ENCODE measurements around the gene CYP4F3. TPM values are rescaled to one million over a fixed set of nuclear protein-coding genes. Genes with fewer than 3 reads are reported as not detected.

Gene CYP4F3
- total and polyA plus RNA-seq, 2 of the 13 experiments (the other 11 are each of a cell fraction or from before 2014, with no cell fraction given), result 17.8 to 22.8 TPM

GRCh38 chr19:15702534-15702930, 61.8 kb downstream of the CYP4F3 start (continued):
- TF ChIP-seq ZHX1 (CRISPR knock-in tag; IDR thresholded peaks at IDR 0.05; ENCODE audit: low read depth) (no peak), KDM2A (CRISPR knock-in tag; IDR thresholded peaks at IDR 0.05; ENCODE audit: borderline replicate concordance, low read depth) (no peak), ZBTB20 (CRISPR knock-in tag; IDR thresholded peaks at IDR 0.05; ENCODE audit: borderline replicate concordance, low read depth) (no peak), KAT7 (CRISPR knock-in tag; IDR thresholded peaks at IDR 0.05; ENCODE audit: borderline replicate concordance) (no peak), CBX1 (IDR thresholded peaks at IDR 0.05; ENCODE audit: low read depth) (no peak), ZNF790 (CRISPR knock-in tag; IDR thresholded peaks at IDR 0.05; ENCODE audit: borderline replicate concordance) (no peak), ZNF430 (CRISPR knock-in tag; IDR thresholded peaks at IDR 0.05) (no peak), ZNF816 (CRISPR knock-in tag; IDR thresholded peaks at IDR 0.05; ENCODE audit: borderline replicate concordance) (no peak), MIER3 (CRISPR knock-in tag; IDR thresholded peaks at IDR 0.05; ENCODE audit: borderline replicate concordance) (no peak), SAP130 (CRISPR knock-in tag; IDR thresholded peaks at IDR 0.05; ENCODE audit: low read depth) (peak; percentile 31; the same call in 1 of the 2 replicates), PREB (CRISPR knock-in tag; IDR thresholded peaks at IDR 0.05) (no peak), DRAP1 (CRISPR knock-in tag; IDR thresholded peaks at IDR 0.05) (no peak), RORA (CRISPR knock-in tag; IDR thresholded peaks at IDR 0.05) (no peak), CEBPG (CRISPR knock-in tag; IDR thresholded peaks at IDR 0.05) (peak; percentile 19; the same call in 1 of the 2 replicates), SMC3 (IDR thresholded peaks at IDR 0.05; ENCODE audit: low read length) (peak; percentile 46; the same call in 1 of the 2 replicates), RXRB (CRISPR knock-in tag; IDR thresholded peaks at IDR 0.05; ENCODE audit: borderline replicate concordance) (peak; percentile 24; the same call in 1 of the 2 replicates), ZNF329 (CRISPR knock-in tag; IDR thresholded peaks at IDR 0.05; ENCODE audit: low read depth) (no peak), ZNF83 (CRISPR knock-in tag; IDR thresholded peaks at IDR 0.05; ENCODE audit: borderline replicate concordance) (no peak), DDIT3 (CRISPR knock-in tag; IDR thresholded peaks at IDR 0.05) (no peak), SIX1 (CRISPR knock-in tag; IDR thresholded peaks at IDR 0.05; ENCODE audit: borderline replicate concordance) (peak; percentile 62; the same call in 1 of the 2 replicates), ARID5B (CRISPR knock-in tag; IDR thresholded peaks at IDR 0.05) (peak; percentile 30; the same call in 1 of the 2 replicates), SALL2 (CRISPR knock-in tag; IDR thresholded peaks at IDR 0.05) (no peak)

All from HepG2 (cell line).